MG63 (cell line): ENCODE data around the gene SAP25. TPM values are rescaled to one million over a fixed set of nuclear protein-coding genes. Genes with fewer than 3 reads are reported as not detected.
A peak's percentile ranks its signal among the peaks of the same experiment; 100 is the strongest.

Source experiments
- DNase-seq: peaks from one replicate; pipeline ENCODE4 v3.0.0-alpha.2; 2020
- H3K27me3 ChIP-seq: fragments of 250-450 bp; sonication (Bioruptor Pico); 2 replicates; pipeline ENCODE4 v1.5.1; 2020; ENCODE audit warnings: mild to moderate bottlenecking, moderate library complexity
- H3K36me3 ChIP-seq: fragments of 250-450 bp; sonication (Bioruptor Pico); 2 replicates; pipeline ENCODE4 v1.5.1; 2020; ENCODE audit warnings: mild to moderate bottlenecking, moderate library complexity
- H3K4me3 ChIP-seq: fragments of 250-450 bp; sonication (Bioruptor Pico); 2 replicates; pipeline ENCODE4 v1.5.1; 2020; ENCODE audit warnings: mild to moderate bottlenecking, moderate library complexity
- H3K9me3 ChIP-seq: fragments of 250-450 bp; sonication (Bioruptor Pico); 2 replicates; pipeline ENCODE4 v1.5.1; 2020; ENCODE audit warnings: mild to moderate bottlenecking, moderate library complexity
- total RNA-seq: library from RNA; depleted of rRNA; stranded (reverse); fragments of >200 nt; shearing (Covaris generic); gene quantifications from 2 replicates; pipeline ENCODE4 v1.2.3, GENCODE V29; 2014; ENCODE audit warnings: low replicate concordance; rRNA removed

SAP25 gene
- total RNA-seq: not detected in 2 replicates

- no peak for DNase-seq
- no peaks in the 10 kb centered on the region for H3K27me3 ChIP-seq
- H3K4me3 ChIP-seq: no peak within 1 kb of the TSS
- H3K36me3 ChIP-seq: no peaks in the 10 kb centered on the region
- H3K9me3 ChIP-seq: no peaks in the 10 kb centered on the region
These were observed at the start of gene SAP25 for GRCh38 chr7:100573691-100574361. Gene SAP25 (minus strand): TSS chr7:100573900. CDS start chr7:100573742, 158 bp downstream.

- H3K4me3 ChIP-seq: no peak overlapping the region
These were observed 47.9 kb upstream of the SAP25 start for GRCh38 chr7:100621554-100621953.

GRCh38 chr7:100620804-100621203, 47.1 kb upstream of the SAP25 start:
- H3K36me3 ChIP-seq: no peaks in the 10 kb centered on the region
- no peak overlapping the region for H3K4me3 ChIP-seq
- H3K27me3 ChIP-seq: no peaks in the 10 kb centered on the region
- H3K9me3 ChIP-seq: no peaks in the 10 kb centered on the region
- DNase-seq: no peak

More at GRCh38 chr7:100621554-100621953, 47.9 kb upstream of the SAP25 start:
- Histone ChIP-seq H3K9me3 (no peaks in the 10 kb centered on the region), H3K27me3 (no peaks in the 10 kb centered on the region), H3K36me3 (no peaks in the 10 kb centered on the region)
- no peak for DNase-seq

- Histone ChIP-seq H3K36me3 (no peaks in the 10 kb centered on the region), H3K27me3 (no peaks in the 10 kb centered on the region), H3K9me3 (no peaks in the 10 kb centered on the region), H3K4me3 (no peak overlapping the region)
- DNase-seq: no peak
These were observed 46.5 kb upstream of the SAP25 start for GRCh38 chr7:100620239-100620638.

GRCh38 chr7:100614308-100614861, 40.7 kb upstream of the SAP25 start:
- H3K9me3 ChIP-seq: no peaks in the 10 kb centered on the region
- DNase-seq: no peak
- H3K4me3 ChIP-seq: no peak overlapping the region

GRCh38 chr7:100613412-100614175, 39.9 kb upstream of the SAP25 start:
- Histone ChIP-seq H3K4me3 (no peak overlapping the region; the same call in 1 of the 2 replicates), H3K9me3 (no peaks in the 10 kb centered on the region), H3K27me3 (no peaks in the 10 kb centered on the region), H3K36me3 (no peaks in the 10 kb centered on the region)
- no peak for DNase-seq

More at GRCh38 chr7:100614308-100614861, 40.7 kb upstream of the SAP25 start:
- H3K36me3 ChIP-seq: no peaks in the 10 kb centered on the region
- no peaks in the 10 kb centered on the region for H3K27me3 ChIP-seq

- Histone ChIP-seq H3K4me3 (peak overlapping the region; percentile 64), H3K9me3 (no peaks in the 10 kb centered on the region), H3K36me3 (no peaks in the 10 kb centered on the region), H3K27me3 (no peaks in the 10 kb centered on the region)
- no peak for DNase-seq
These were observed 39.2 kb upstream of the SAP25 start for GRCh38 chr7:100612730-100613390.

GRCh38 chr7:100611983-100612729, 38.5 kb upstream of the SAP25 start, which contains the start of gene MOSPD3:
Gene MOSPD3 (plus strand): TSS chr7:100612540. CDS start chr7:100612792, 252 bp downstream.
- Histone ChIP-seq H3K27me3 (no peaks in the 10 kb centered on the region), H3K4me3 (peak within 1 kb of the TSS; percentile 64), H3K9me3 (no peaks in the 10 kb centered on the region), H3K36me3 (peaks cover 5% of the 10 kb centered on the region)
- peak; percentile 94 for DNase-seq

- H3K27me3 ChIP-seq: no peaks in the 10 kb centered on the region
These were observed 36.3 kb upstream of the SAP25 start for GRCh38 chr7:100609958-100610357.

GRCh38 chr7:100607111-100607510, 33.4 kb upstream of the SAP25 start:
- Histone ChIP-seq H3K4me3 (no peak overlapping the region), H3K36me3 (peaks cover 9% of the 10 kb centered on the region), H3K27me3 (no peaks in the 10 kb centered on the region), H3K9me3 (no peaks in the 10 kb centered on the region)
- peak; percentile 59 for DNase-seq

More at GRCh38 chr7:100609958-100610357, 36.3 kb upstream of the SAP25 start:
- no peak for DNase-seq
- Histone ChIP-seq H3K4me3 (no peak overlapping the region), H3K9me3 (no peaks in the 10 kb centered on the region), H3K36me3 (peaks cover 9% of the 10 kb centered on the region)

GRCh38 chr7:100606313-100606712, 32.6 kb upstream of the SAP25 start:
- DNase-seq: no peak
- Histone ChIP-seq H3K4me3 (no peak overlapping the region), H3K36me3 (peaks cover 9% of the 10 kb centered on the region), H3K9me3 (no peaks in the 10 kb centered on the region), H3K27me3 (no peaks in the 10 kb centered on the region)

- Histone ChIP-seq H3K4me3 (no peak overlapping the region), H3K9me3 (no peaks in the 10 kb centered on the region), H3K36me3 (peaks cover 9% of the 10 kb centered on the region), H3K27me3 (no peaks in the 10 kb centered on the region)
- DNase-seq: no peak
These were observed 31.5 kb upstream of the SAP25 start for GRCh38 chr7:100604976-100605911.

GRCh38 chr7:100604028-100604975, 30.6 kb upstream of the SAP25 start:
- H3K9me3 ChIP-seq: no peaks in the 10 kb centered on the region
- DNase-seq: no peak
- H3K36me3 ChIP-seq: peaks cover 9% of the 10 kb centered on the region
- H3K4me3 ChIP-seq: no peak overlapping the region
- no peaks in the 10 kb centered on the region for H3K27me3 ChIP-seq

- H3K27me3 ChIP-seq: no peaks in the 10 kb centered on the region
- H3K4me3 ChIP-seq: peak overlapping the region; percentile 61
- no peak for DNase-seq
- H3K36me3 ChIP-seq: peaks cover 9% of the 10 kb centered on the region
- H3K9me3 ChIP-seq: no peaks in the 10 kb centered on the region
These were observed 30.0 kb upstream of the SAP25 start for GRCh38 chr7:100603726-100604027.
